ENCODE results near the gene CCDC9B.

CCDC9B gene

GRCh38 chr15:40306908-40307307 lies 33.8 kb downstream of the CCDC9B start:
- no peak for DNase-seq

GRCh38 chr15:40306371-40306770 lies 34.4 kb downstream of the CCDC9B start:
- DNase-seq = no peak

GRCh38 chr15:40305281-40305680 lies 35.5 kb downstream of the CCDC9B start:
- no peak for DNase-seq

GRCh38 chr15:40303576-40303975 lies 37.2 kb downstream of the CCDC9B start:
- DNase-seq = no peak

- no peak for DNase-seq
These were observed 37.8 kb downstream of the CCDC9B start for GRCh38 chr15:40302981-40303380.

- DNase-seq = no peak
These were observed 38.4 kb downstream of the CCDC9B start for GRCh38 chr15:40302288-40302886.

GRCh38 chr15:40301467-40302179 lies 39.1 kb downstream of the CCDC9B start:
- DNase-seq = no peak

GRCh38 chr15:40300771-40301170 lies 40.0 kb downstream of the CCDC9B start:
- no peak for DNase-seq

- no peak for DNase-seq
These were observed 40.4 kb downstream of the CCDC9B start for GRCh38 chr15:40300367-40300766.

GRCh38 chr15:40298216-40298935 lies 42.4 kb downstream of the CCDC9B start:
- DNase-seq = no peak

GRCh38 chr15:40297356-40297755 lies 43.4 kb downstream of the CCDC9B start:
- DNase-seq = no peak

- no peak for DNase-seq
These were observed 44.0 kb downstream of the CCDC9B start for GRCh38 chr15:40296561-40297230.

- DNase-seq = no peak
These were observed 44.7 kb downstream of the CCDC9B start for GRCh38 chr15:40295877-40296560.

GRCh38 chr15:40295297-40295696 lies 45.4 kb downstream of the CCDC9B start:
- no peak for DNase-seq

GRCh38 chr15:40293905-40294895 lies 46.5 kb downstream of the CCDC9B start:
- DNase-seq = no peak

- no peak for DNase-seq
These were observed 47.7 kb downstream of the CCDC9B start for GRCh38 chr15:40293006-40293405.

- DNase-seq = no peak
These were observed 48.5 kb downstream of the CCDC9B start for GRCh38 chr15:40292246-40292645.

- peak; percentile 26 for DNase-seq
These were observed 49.7 kb downstream of the CCDC9B start for GRCh38 chr15:40290918-40291574.

GRCh38 chr15:40290545-40290917 lies 50.2 kb downstream of the CCDC9B start:
- no peak for DNase-seq

- no peak for DNase-seq
These were observed 51.5 kb downstream of the CCDC9B start for GRCh38 chr15:40289140-40289775.

GRCh38 chr15:40287968-40288367 lies 52.8 kb downstream of the CCDC9B start:
- DNase-seq = no peak
